Measurements from ENCODE around the gene AFDN. TPM values are rescaled to one million over a fixed set of nuclear protein-coding genes. Genes with fewer than 3 reads are reported as not detected.

AFDN gene
- polyA plus RNA-seq, 1 of the 3 experiments (the other 2 are of a cell fraction), result 25.1 TPM

- Histone ChIP-seq H3K4me3 (ENCODE audit: low read depth in 2 of 2, low read length in 1 of 2) (no peak overlapping the region), H3K36me3 (replicated peaks in 1 of 2; ENCODE audit: control insufficient read depth in 1 of 2, insufficient read depth in 2 of 2, low read length in 1 of 2) (no peaks in the 10 kb centered on the region), H3K79me2 (ENCODE audit: insufficient read depth) (no peaks in the 10 kb centered on the region), H2AFZ (ENCODE audit: low read depth) (no peak overlapping the region), H3K27ac (ENCODE audit: low read depth in 2 of 2, low read length in 1 of 2) (no peak overlapping the region), H3K4me2 (no peak overlapping the region), H3K9ac (no peak overlapping the region), H3F3A (replicated peaks; ENCODE audit: insufficient read depth) (peaks cover 7% of the 10 kb centered on the region), H4K20me1 (ENCODE audit: insufficient read depth) (no peaks in the 10 kb centered on the region), H3K9me3 (no peaks in the 10 kb centered on the region), H3K4me1 (ENCODE audit: control insufficient read depth in 1 of 2, insufficient read depth in 2 of 2, low read depth in 1 of 2, low read length in 1 of 2) (peaks cover 0 to 6% of the 10 kb centered on the region in 2 experiments; a peak in 1 of 4 replicates), H3K27me3 (ENCODE audit: insufficient read depth) (no peaks in the 10 kb centered on the region), H3K9me2 (no peaks in the 10 kb centered on the region)
- CTCF ChIA-PET, result no interaction called here
- TF ChIP-seq TAF1 (IDR thresholded peaks at IDR 0.05; ENCODE audit: borderline replicate concordance, low read depth, low read length) (no peak), REST (IDR thresholded peaks at IDR 0.05; ENCODE audit: low read depth, low read length) (no peak), NFIC (IDR thresholded peaks at IDR 0.05; ENCODE audit: borderline replicate concordance) (no peak), GABPA (IDR thresholded peaks at IDR 0.05; ENCODE audit: low read depth) (no peak), RXRA (IDR thresholded peaks at IDR 0.05; ENCODE audit: borderline replicate concordance, low read depth) (no peak), PBX3 (IDR thresholded peaks at IDR 0.05) (no peak), GATA2 (CRISPR knock-in tag; IDR thresholded peaks at IDR 0.05) (no peak), MEF2A (IDR thresholded peaks at IDR 0.05; ENCODE audit: borderline replicate concordance, low read depth) (no peak)
- WGBS (ENCODE audit: low lambda C conversion rate), result 85% methylated on average over 7 of the region's 7 CpGs
- no peak for DNase-seq
- POLR2A ChIA-PET, result no interaction called here
These were observed 6.0 kb upstream of the AFDN start for GRCh38 chr6:167820681-167821080.

GRCh38 chr6:167824591-167825331 is 1.9 kb upstream of the AFDN start:
- peaks cover 8 to 20% of the 10 kb centered on the region in 2 experiments; a peak in 3 of 4 replicates for H3K4me1 ChIP-seq (ENCODE audit: control insufficient read depth in 1 of 2, insufficient read depth in 2 of 2, low read depth in 1 of 2, low read length in 1 of 2)
- H4K20me1 ChIP-seq (ENCODE audit: insufficient read depth), result peaks cover 21% of the 10 kb centered on the region
- CTCF ChIA-PET, result interaction anchor here (1.0 to 1.5 kb wide), 2 partner anchors 9 to 11 kb away, joined by 3 to 4 read pairs; no protein-coding TSS in a partner anchor
- no peak overlapping the region for H3K4me2 ChIP-seq
- H3K27me3 ChIP-seq (ENCODE audit: insufficient read depth), result no peaks in the 10 kb centered on the region
- peaks cover 13% of the 10 kb centered on the region for H3F3A ChIP-seq (replicated peaks; ENCODE audit: insufficient read depth)
- no peaks in the 10 kb centered on the region for H3K9me3 ChIP-seq
- POLR2A ChIA-PET, result no interaction called here
- H3K27ac ChIP-seq (ENCODE audit: low read depth in 2 of 2, low read length in 1 of 2), result no peak overlapping the region; a peak in 1 of 4 replicates
- H3K4me3 ChIP-seq (ENCODE audit: low read depth in 2 of 2, low read length in 1 of 2), result no peak overlapping the region
- peaks cover 23% of the 10 kb centered on the region for H3K79me2 ChIP-seq (ENCODE audit: insufficient read depth)
- no peaks in the 10 kb centered on the region for H3K36me3 ChIP-seq (replicated peaks in 1 of 2; ENCODE audit: control insufficient read depth in 1 of 2, insufficient read depth in 2 of 2, low read length in 1 of 2)
- WGBS (ENCODE audit: low lambda C conversion rate), result 88% methylated on average over 19 of the region's 19 CpGs
- no peaks in the 10 kb centered on the region for H3K9me2 ChIP-seq
- H2AFZ ChIP-seq (ENCODE audit: low read depth), result no peak overlapping the region
- no peak overlapping the region for H3K9ac ChIP-seq
- TF ChIP-seq NRF1 (IDR thresholded peaks at IDR 0.05; ENCODE audit: low read depth, low read length) (no peak), FOXM1 (IDR thresholded peaks at IDR 0.05; ENCODE audit: low read depth) (no peak), CHD2 (IDR thresholded peaks at IDR 0.05; ENCODE audit: low read length, partially characterized antibody) (no peak)
- DNase-seq, result no peak
